Ishikawa (cell line): ENCODE results near the gene SUMO3.
A peak's percentile ranks its signal among the peaks of the same experiment; 100 is the strongest.

ENCODE experiments used
- CEBPB ChIP-seq: IDR thresholded peaks from 2 replicates; pipeline ENCODE4 v1.6.1; 2012
- CREB1 ChIP-seq: IDR thresholded peaks from 2 replicates; pipeline ENCODE4 v1.6.1; 2012; ENCODE audit warnings: low read depth
- EGR1 ChIP-seq: IDR thresholded peaks from 2 replicates; pipeline ENCODE4 v1.6.1; 2012
- EP300 ChIP-seq: IDR thresholded peaks from 2 replicates; pipeline ENCODE4 v1.6.1; 2012; ENCODE audit warnings: borderline replicate concordance
- FOXM1 ChIP-seq: IDR thresholded peaks from 2 replicates; pipeline ENCODE4 v1.6.1; 2012; ENCODE audit warnings: low read depth, borderline replicate concordance
- MAX ChIP-seq: IDR thresholded peaks from 2 replicates; pipeline ENCODE4 v1.6.1; 2012
- NFIC ChIP-seq: IDR thresholded peaks from 2 replicates; pipeline ENCODE4 v1.6.1; 2012
- RAD21 ChIP-seq: IDR thresholded peaks from 2 replicates; pipeline ENCODE4 v1.6.1; 2012; ENCODE audit warnings: low read depth
- REST ChIP-seq: IDR thresholded peaks from 2 replicates; pipeline ENCODE4 v1.6.1; 2012; ENCODE audit warnings: low read depth, mild to moderate bottlenecking
- TAF1 ChIP-seq: IDR thresholded peaks from 2 replicates; pipeline ENCODE4 v1.6.1; 2012; ENCODE audit warnings: low read depth, mild to moderate bottlenecking
- TCF12 ChIP-seq: IDR thresholded peaks from 2 replicates; pipeline ENCODE4 v1.6.1; 2012; ENCODE audit warnings: low read depth
- TEAD4 ChIP-seq: IDR thresholded peaks from 2 replicates; pipeline ENCODE4 v1.6.1; 2012
- USF1 ChIP-seq: IDR thresholded peaks from 2 replicates; pipeline ENCODE4 v1.6.1; 2012
- YY1 ChIP-seq: IDR thresholded peaks from 2 replicates; pipeline ENCODE4 v1.6.1; 2012; ENCODE audit warnings: low read depth
- ZBTB7A ChIP-seq: IDR thresholded peaks from 2 replicates; pipeline ENCODE4 v1.6.1; 2012; ENCODE audit warnings: low read depth

Gene SUMO3

GRCh38 chr21:44795342-44795741 is 22.5 kb downstream of the SUMO3 start:
- TF ChIP-seq CREB1 (no peak), EGR1 (no peak), YY1 (no peak), TCF12 (no peak), MAX (no peak), NFIC (no peak), TEAD4 (no peak), REST (no peak), EP300 (no peak), CEBPB (no peak), FOXM1 (no peak), ZBTB7A (no peak), TAF1 (no peak), USF1 (no peak), RAD21 (no peak)

- TF ChIP-seq TAF1 (no peak), FOXM1 (no peak), NFIC (no peak), REST (no peak)
Measured at GRCh38 chr21:44793592-44794374, 24.1 kb downstream of the SUMO3 start.

GRCh38 chr21:44792702-44793591 is 24.9 kb downstream of the SUMO3 start:
- TF ChIP-seq REST: no peak
- peak; percentile 80 for TF ChIP-seq RAD21

- no peak for TF ChIP-seq NFIC
- TF ChIP-seq ZBTB7A: no peak
- TF ChIP-seq REST: no peak
- no peak for TF ChIP-seq CREB1
- no peak for TF ChIP-seq TEAD4
- no peak for TF ChIP-seq EP300
- no peak for TF ChIP-seq TCF12
Measured at GRCh38 chr21:44791993-44792392, 25.9 kb downstream of the SUMO3 start.
